Measurements from ENCODE around the gene CKB. TPM values are rescaled to one million over a fixed set of nuclear protein-coding genes. Genes with fewer than 3 reads are reported as not detected.

Gene CKB
- total and polyA plus RNA-seq, 9 of the 15 experiments (the other 6 are each of a cell fraction or from before 2014, with no cell fraction given): 23.9 to 692 (median 132) TPM

GRCh38 chr14:103562429-103563225 lies 40.0 kb upstream of the CKB start, which contains the start of the genes BAG5 and COA8 (continued):
- TF ChIP-seq ZHX1 (conservative IDR thresholded peaks at IDR 0.05; ENCODE audit: low read length) (no peak), CTCFL (IDR thresholded peaks at IDR 0.05; ENCODE audit: borderline replicate concordance, insufficient read depth, low read depth, low read length, poor library complexity, severe bottlenecking) (no peak), ZNF583 (CRISPR knock-in tag; IDR thresholded peaks at IDR 0.05) (no peak), SPI1 (IDR thresholded peaks at IDR 0.05; ENCODE audit: borderline replicate concordance, low read depth, low read length) (no peak), ZC3H4 (CRISPR knock-in tag; IDR thresholded peaks at IDR 0.05; ENCODE audit: borderline replicate concordance) (no peak), PHB (CRISPR knock-in tag; IDR thresholded peaks at IDR 0.05) (no peak), NFATC3 (IDR thresholded peaks at IDR 0.05) (no peak), RBFOX2 (IDR thresholded peaks at IDR 0.05; ENCODE audit: low read depth, low read length) (peak; percentile 89), ZNF23 (CRISPR knock-in tag; IDR thresholded peaks at IDR 0.05) (no peak), FOXM1 (IDR thresholded peaks at IDR 0.05; ENCODE audit: low read depth) (no peak), FOXM1 (CRISPR knock-in tag; IDR thresholded peaks at IDR 0.05; ENCODE audit: low read depth) (no peak), MTF1 (CRISPR knock-in tag; IDR thresholded peaks at IDR 0.05; ENCODE audit: borderline replicate concordance) (no peak), ZNF311 (CRISPR knock-in tag; IDR thresholded peaks at IDR 0.05) (no peak), POLR2AphosphoS2 (IDR thresholded peaks at IDR 0.05; ENCODE audit: low read length) (no peak), TCF3 (CRISPR knock-in tag; IDR thresholded peaks at IDR 0.05) (no peak), ZBTB33 (CRISPR knock-in tag; IDR thresholded peaks at IDR 0.05) (no peak), UBTF (IDR thresholded peaks at IDR 0.05; ENCODE audit: borderline replicate concordance in 1 of 2, low read depth in 2 of 2, low read length in 2 of 2) (peak in 1 of 2 experiments; percentile 48; a peak in 1 of 4 replicates)
- TF ChIP-seq, protein P1, sequence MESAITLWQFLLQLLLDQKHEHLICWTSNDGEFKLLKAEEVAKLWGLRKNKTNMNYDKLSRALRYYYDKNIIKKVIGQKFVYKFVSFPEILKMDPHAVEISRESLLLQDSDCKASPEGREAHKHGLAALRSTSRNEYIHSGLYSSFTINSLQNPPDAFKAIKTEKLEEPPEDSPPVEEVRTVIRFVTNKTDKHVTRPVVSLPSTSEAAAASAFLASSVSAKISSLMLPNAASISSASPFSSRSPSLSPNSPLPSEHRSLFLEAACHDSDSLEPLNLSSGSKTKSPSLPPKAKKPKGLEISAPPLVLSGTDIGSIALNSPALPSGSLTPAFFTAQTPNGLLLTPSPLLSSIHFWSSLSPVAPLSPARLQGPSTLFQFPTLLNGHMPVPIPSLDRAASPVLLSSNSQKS (CRISPR knock-in tag; IDR thresholded peaks at IDR 0.05): no peak
